Mesendoderm (in vitro differentiated cells): ENCODE results near the gene YWHAG.

Source experiments
- DNase-seq: peaks from one replicate; pipeline ENCODE4 v3.0.0; 2013
- H2AK5ac ChIP-seq: 2 replicates; pipeline ENCODE4 v1.6.1; 2013; ENCODE audit warnings: low read length, inconsistent platforms
- H2BK120ac ChIP-seq: 2 replicates; pipeline ENCODE4 v1.6.1; 2013; ENCODE audit warnings: low read depth, mild to moderate bottlenecking, low read length, moderate library complexity, mixed read lengths
- H2BK15ac ChIP-seq: replicated peaks from 2 replicates; pipeline ENCODE4 v1.6.1; 2013; ENCODE audit warnings: low read depth, mild to moderate bottlenecking, moderate library complexity
- H2BK5ac ChIP-seq: 2 replicates; pipeline ENCODE4 v1.6.1; 2013; ENCODE audit warnings: low read length, inconsistent platforms
- H3K18ac ChIP-seq: 2 replicates; pipeline ENCODE4 v1.6.1; 2013; ENCODE audit warnings: mild to moderate bottlenecking, low read length, mixed read lengths
- H3K23ac ChIP-seq: one replicate; pipeline ENCODE4 v1.6.1; 2013; ENCODE audit warnings: low read length
- H3K27ac ChIP-seq: 2 replicates; pipeline ENCODE4 v1.5.1; 2013; ENCODE audit warnings: low read depth, mild to moderate bottlenecking, inconsistent platforms, low read length, moderate library complexity
- H3K27me3 ChIP-seq: 2 replicates; pipeline ENCODE4 v1.6.1; 2013; ENCODE audit warnings: low read length, control low read depth, mild to moderate bottlenecking, inconsistent platforms; ENCODE audit not compliant: insufficient read depth, poor library complexity
- H3K36me3 ChIP-seq: 2 replicates; pipeline ENCODE4 v1.6.1; 2013; ENCODE audit warnings: low read length, inconsistent platforms; ENCODE audit not compliant: control insufficient read depth, insufficient read depth
- H3K4ac ChIP-seq: one replicate; pipeline ENCODE4 v1.6.1; 2013; ENCODE audit warnings: low read depth, mild to moderate bottlenecking, low read length, moderate library complexity
- H3K4me1 ChIP-seq: 2 replicates; pipeline ENCODE4 v1.6.1; 2013; ENCODE audit warnings: low read depth, low read length, inconsistent platforms; ENCODE audit not compliant: control insufficient read depth
- H3K4me2 ChIP-seq: 2 replicates; pipeline ENCODE4 v1.6.1; 2013; ENCODE audit warnings: low read length
- H3K4me3 ChIP-seq: 2 replicates; pipeline ENCODE4 v1.5.1; 2013; ENCODE audit warnings: mild to moderate bottlenecking, low read length
- H3K56ac ChIP-seq: one replicate; pipeline ENCODE4 v1.6.1; 2013; ENCODE audit warnings: low read length
- H3K79me1 ChIP-seq: 2 replicates; pipeline ENCODE4 v1.6.1; 2013; ENCODE audit warnings: low read length, inconsistent platforms
- H3K79me2 ChIP-seq: 2 replicates; pipeline ENCODE4 v1.6.1; 2013; ENCODE audit warnings: mild to moderate bottlenecking, low read length; ENCODE audit not compliant: control insufficient read depth, insufficient read depth
- H3K9ac ChIP-seq: 2 replicates; pipeline ENCODE4 v1.6.1; 2013; ENCODE audit warnings: low read length, inconsistent platforms
- H4K5ac ChIP-seq: one replicate; pipeline ENCODE4 v1.6.1; 2013; ENCODE audit warnings: low read length
- H4K8ac ChIP-seq: one replicate; pipeline ENCODE4 v1.6.1; 2013; ENCODE audit warnings: low read depth, mild to moderate bottlenecking, control low read depth, low read length, moderate library complexity
- WGBS: extraction: QIAGEN DNeasy Blood & Tissue Kit; methylation state at CpG from one replicate; pipeline ENCODE4 v1.1.7; 2013; ENCODE audit warnings: low lambda C conversion rate, missing lambda C conversion rate; ENCODE audit not compliant: insufficient coverage; ENCODE audit errors: extremely low coverage; 5-methylcytosine and 5-hydroxymethylcytosine counted together

YWHAG gene

GRCh38 chr7:76333511-76334101 lies 25.2 kb downstream of the YWHAG start:
- H3K27ac ChIP-seq = no peak overlapping the region
- no peak overlapping the region for H3K4me2 ChIP-seq
- no peak overlapping the region for H3K23ac ChIP-seq
- H3K56ac ChIP-seq = no peak overlapping the region
- H3K36me3 ChIP-seq = peaks cover 9% of the 10 kb centered on the region
- no peaks in the 10 kb centered on the region for H3K27me3 ChIP-seq
- no peak overlapping the region for H3K9ac ChIP-seq
- no CpG with 5 or more reads among the region's 14 CpGs for WGBS
- no peak overlapping the region for H2BK15ac ChIP-seq
- no peak overlapping the region for H2BK120ac ChIP-seq
- H4K5ac ChIP-seq = no peak overlapping the region
- no peak overlapping the region for H4K8ac ChIP-seq
- H2AK5ac ChIP-seq = no peak overlapping the region
- H2BK5ac ChIP-seq = no peak overlapping the region
- H3K4ac ChIP-seq = no peak overlapping the region
- peaks cover 17% of the 10 kb centered on the region for H3K79me1 ChIP-seq
- H3K18ac ChIP-seq = no peak overlapping the region
- H3K79me2 ChIP-seq = peaks cover 90% of the 10 kb centered on the region
- H3K4me3 ChIP-seq = no peak overlapping the region
- DNase-seq = no peak
- no peaks in the 10 kb centered on the region for H3K4me1 ChIP-seq

GRCh38 chr7:76332078-76332477 lies 26.7 kb downstream of the YWHAG start:
- Histone ChIP-seq H3K23ac (no peak overlapping the region), H3K4me1 (no peaks in the 10 kb centered on the region)

GRCh38 chr7:76330673-76331072 lies 28.1 kb downstream of the YWHAG start:
- peak; percentile 48 for DNase-seq
- H3K4ac ChIP-seq = no peak overlapping the region
- H3K9ac ChIP-seq = no peak overlapping the region
- no peaks in the 10 kb centered on the region for H3K4me1 ChIP-seq
- WGBS = no CpG with 5 or more reads among the region's 5 CpGs
- H3K27me3 ChIP-seq = no peaks in the 10 kb centered on the region
- peaks cover 74% of the 10 kb centered on the region for H3K79me2 ChIP-seq
- no peak overlapping the region for H3K18ac ChIP-seq
- H2BK15ac ChIP-seq = no peak overlapping the region
- H3K23ac ChIP-seq = no peak overlapping the region
- H3K4me2 ChIP-seq = no peak overlapping the region
- no peak overlapping the region for H3K4me3 ChIP-seq
- H3K36me3 ChIP-seq = peaks cover 9% of the 10 kb centered on the region
- H3K79me1 ChIP-seq = peaks cover 20% of the 10 kb centered on the region
- no peak overlapping the region for H2AK5ac ChIP-seq
- no peak overlapping the region for H3K27ac ChIP-seq
- no peak overlapping the region for H4K8ac ChIP-seq
- H3K56ac ChIP-seq = no peak overlapping the region
- H2BK5ac ChIP-seq = no peak overlapping the region
- H2BK120ac ChIP-seq = no peak overlapping the region
- no peak overlapping the region for H4K5ac ChIP-seq

More at GRCh38 chr7:76332078-76332477, 26.7 kb downstream of the YWHAG start:
- peaks cover 19% of the 10 kb centered on the region for H3K79me1 ChIP-seq
- H3K18ac ChIP-seq = no peak overlapping the region
- WGBS = no CpG with 5 or more reads among the region's 9 CpGs
- H3K4me3 ChIP-seq = no peak overlapping the region
- no peak for DNase-seq
- no peak overlapping the region for H2BK5ac ChIP-seq
- H3K27me3 ChIP-seq = no peaks in the 10 kb centered on the region
- H3K36me3 ChIP-seq = peaks cover 9% of the 10 kb centered on the region
- H2BK120ac ChIP-seq = no peak overlapping the region
- H4K5ac ChIP-seq = no peak overlapping the region
- H4K8ac ChIP-seq = no peak overlapping the region
- peaks cover 80% of the 10 kb centered on the region for H3K79me2 ChIP-seq
- H2BK15ac ChIP-seq = no peak overlapping the region
- H3K4ac ChIP-seq = no peak overlapping the region
- no peak overlapping the region for H3K27ac ChIP-seq
- no peak overlapping the region for H3K4me2 ChIP-seq
- no peak overlapping the region for H2AK5ac ChIP-seq
- no peak overlapping the region for H3K9ac ChIP-seq
- no peak overlapping the region for H3K56ac ChIP-seq

DNA sequence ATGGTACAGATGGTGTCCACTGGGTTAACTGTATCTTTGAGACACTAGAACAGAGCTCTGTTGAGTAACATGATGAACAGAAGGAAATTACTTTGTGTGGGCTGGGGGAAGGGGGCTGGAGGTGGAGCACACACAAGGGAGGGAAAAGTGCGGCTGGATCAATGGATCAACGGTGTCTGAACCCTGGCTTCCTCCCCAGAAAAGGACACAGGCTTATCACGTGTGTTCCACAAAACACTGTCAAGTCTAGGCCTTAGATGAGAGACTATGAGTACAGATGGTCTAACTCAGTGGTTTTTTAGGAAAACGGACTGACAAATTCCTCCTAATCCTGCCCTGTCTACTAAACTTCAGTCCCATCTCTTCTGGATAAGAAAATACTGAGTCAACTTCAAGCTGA lies 28.5 kb downstream of the YWHAG start:
- no peak overlapping the region for H3K56ac ChIP-seq
- WGBS = no CpG with 5 or more reads among the region's 4 CpGs
- no peak overlapping the region for H3K27ac ChIP-seq
- H3K27me3 ChIP-seq = no peaks in the 10 kb centered on the region
- H4K5ac ChIP-seq = no peak overlapping the region
- no peaks in the 10 kb centered on the region for H3K4me1 ChIP-seq
- H3K79me2 ChIP-seq = peaks cover 70% of the 10 kb centered on the region
- H3K9ac ChIP-seq = no peak overlapping the region
- H3K79me1 ChIP-seq = peaks cover 21% of the 10 kb centered on the region
- DNase-seq = no peak
- H3K4ac ChIP-seq = no peak overlapping the region
- H2AK5ac ChIP-seq = no peak overlapping the region
- no peak overlapping the region for H2BK5ac ChIP-seq
- H3K4me3 ChIP-seq = no peak overlapping the region
- no peak overlapping the region for H2BK15ac ChIP-seq
- H3K18ac ChIP-seq = no peak overlapping the region
- H2BK120ac ChIP-seq = no peak overlapping the region
- no peak overlapping the region for H3K23ac ChIP-seq
- H4K8ac ChIP-seq = no peak overlapping the region
- H3K36me3 ChIP-seq = peaks cover 9% of the 10 kb centered on the region
- no peak overlapping the region for H3K4me2 ChIP-seq

- H2BK15ac ChIP-seq = no peak overlapping the region
- H4K8ac ChIP-seq = no peak overlapping the region
- no peak overlapping the region for H2AK5ac ChIP-seq
- no peak overlapping the region for H4K5ac ChIP-seq
- no CpG with 5 or more reads among the region's 29 CpGs for WGBS
- H3K9ac ChIP-seq = no peak overlapping the region
- DNase-seq = no peak
- H2BK5ac ChIP-seq = no peak overlapping the region
- no peak overlapping the region for H3K4me2 ChIP-seq
- no peaks in the 10 kb centered on the region for H3K27me3 ChIP-seq
- H3K27ac ChIP-seq = no peak overlapping the region
- H3K18ac ChIP-seq = no peak overlapping the region
- H3K23ac ChIP-seq = no peak overlapping the region
- H2BK120ac ChIP-seq = no peak overlapping the region
- peaks cover 65% of the 10 kb centered on the region for H3K79me2 ChIP-seq
- H3K4me1 ChIP-seq = no peaks in the 10 kb centered on the region
- H3K79me1 ChIP-seq = peaks cover 23% of the 10 kb centered on the region
- H3K4ac ChIP-seq = no peak overlapping the region
- no peak overlapping the region for H3K4me3 ChIP-seq
- H3K56ac ChIP-seq = no peak overlapping the region
- H3K36me3 ChIP-seq = peaks cover 10% of the 10 kb centered on the region
Measured at GRCh38 chr7:76329479-76329878, 29.3 kb downstream of the YWHAG start.

GRCh38 chr7:76328389-76328788 lies 30.4 kb downstream of the YWHAG start:
- Histone ChIP-seq H3K79me2 (peaks cover 56% of the 10 kb centered on the region), H3K56ac (no peak overlapping the region), H2BK15ac (no peak overlapping the region), H3K4me1 (no peaks in the 10 kb centered on the region), H3K4ac (no peak overlapping the region), H3K36me3 (peaks cover 11% of the 10 kb centered on the region), H3K27me3 (no peaks in the 10 kb centered on the region), H3K4me2 (no peak overlapping the region), H3K27ac (no peak overlapping the region), H3K23ac (no peak overlapping the region), H4K8ac (no peak overlapping the region), H3K9ac (no peak overlapping the region), H4K5ac (no peak overlapping the region), H3K18ac (no peak overlapping the region), H2AK5ac (no peak overlapping the region), H3K4me3 (no peak overlapping the region), H3K79me1 (peaks cover 21% of the 10 kb centered on the region), H2BK5ac (no peak overlapping the region), H2BK120ac (no peak overlapping the region)
- no peak for DNase-seq
- no CpG with 5 or more reads among the region's 15 CpGs for WGBS
